ENCODE measurements around the gene ZKSCAN4. TPM values are rescaled to one million over a fixed set of nuclear protein-coding genes. Genes with fewer than 3 reads are reported as not detected.

The ZKSCAN4 gene
- total and polyA plus RNA-seq, 10 of the 15 experiments (the other 5 are each of a cell fraction or from before 2014, with no cell fraction given) = 3.0 to 6.5 (median 5.0) TPM

DNA sequence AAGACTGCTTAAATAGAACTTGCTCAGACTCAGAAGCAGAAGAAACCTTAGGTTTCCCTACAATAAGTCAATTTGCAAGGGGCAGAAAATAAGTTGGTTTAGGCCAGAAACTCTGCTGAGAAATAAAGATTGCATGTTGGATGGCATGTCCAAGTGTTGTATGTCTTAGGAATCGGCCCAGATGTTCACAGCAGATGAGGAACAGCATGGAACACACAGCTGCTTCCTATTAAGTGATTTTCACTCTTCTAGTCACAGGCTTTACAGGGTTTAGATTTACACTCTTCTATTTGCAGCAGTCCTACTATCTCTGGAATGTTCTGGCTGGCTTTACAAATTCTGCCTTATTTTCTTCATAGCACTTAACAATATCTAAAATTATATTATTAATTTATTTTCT, 3.2 kb downstream of the ZKSCAN4 start (continued):
- TF ChIP-seq, protein P1, sequence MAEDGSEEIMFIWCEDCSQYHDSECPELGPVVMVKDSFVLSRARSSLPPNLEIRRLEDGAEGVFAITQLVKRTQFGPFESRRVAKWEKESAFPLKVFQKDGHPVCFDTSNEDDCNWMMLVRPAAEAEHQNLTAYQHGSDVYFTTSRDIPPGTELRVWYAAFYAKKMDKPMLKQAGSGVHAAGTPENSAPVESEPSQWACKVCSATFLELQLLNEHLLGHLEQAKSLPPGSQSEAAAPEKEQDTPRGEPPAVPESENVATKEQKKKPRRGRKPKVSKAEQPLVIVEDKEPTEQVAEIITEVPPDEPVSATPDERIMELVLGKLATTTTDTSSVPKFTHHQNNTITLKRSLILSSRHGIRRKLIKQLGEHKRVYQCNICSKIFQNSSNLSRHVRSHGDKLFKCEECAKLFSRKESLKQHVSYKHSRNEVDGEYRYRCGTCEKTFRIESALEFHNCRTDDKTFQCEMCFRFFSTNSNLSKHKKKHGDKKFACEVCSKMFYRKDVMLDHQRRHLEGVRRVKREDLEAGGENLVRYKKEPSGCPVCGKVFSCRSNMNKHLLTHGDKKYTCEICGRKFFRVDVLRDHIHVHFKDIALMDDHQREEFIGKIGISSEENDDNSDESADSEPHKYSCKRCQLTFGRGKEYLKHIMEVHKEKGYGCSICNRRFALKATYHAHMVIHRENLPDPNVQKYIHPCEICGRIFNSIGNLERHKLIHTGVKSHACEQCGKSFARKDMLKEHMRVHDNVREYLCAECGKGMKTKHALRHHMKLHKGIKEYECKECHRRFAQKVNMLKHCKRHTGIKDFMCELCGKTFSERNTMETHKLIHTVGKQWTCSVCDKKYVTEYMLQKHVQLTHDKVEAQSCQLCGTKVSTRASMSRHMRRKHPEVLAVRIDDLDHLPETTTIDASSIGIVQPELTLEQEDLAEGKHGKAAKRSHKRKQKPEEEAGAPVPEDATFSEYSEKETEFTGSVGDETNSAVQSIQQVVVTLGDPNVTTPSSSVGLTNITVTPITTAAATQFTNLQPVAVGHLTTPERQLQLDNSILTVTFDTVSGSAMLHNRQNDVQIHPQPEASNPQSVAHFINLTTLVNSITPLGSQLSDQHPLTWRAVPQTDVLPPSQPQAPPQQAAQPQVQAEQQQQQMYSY (CRISPR knock-in tag; IDR thresholded peaks at IDR 0.05) = no peak
- no peak for TF ChIP-seq SUPT20H (IDR thresholded peaks at IDR 0.05; ENCODE audit: borderline replicate concordance, control insufficient read depth, low read depth, low read length)
- no peak for TF ChIP-seq KDM1A (IDR thresholded peaks at IDR 0.05; ENCODE audit: borderline replicate concordance)
- TF ChIP-seq ETV6 (conservative IDR thresholded peaks at IDR 0.05 in 1 of 2, IDR thresholded peaks at IDR 0.05 in 1 of 2; ENCODE audit: borderline replicate concordance in 1 of 2, low read depth in 1 of 2) = no peak

DNA sequence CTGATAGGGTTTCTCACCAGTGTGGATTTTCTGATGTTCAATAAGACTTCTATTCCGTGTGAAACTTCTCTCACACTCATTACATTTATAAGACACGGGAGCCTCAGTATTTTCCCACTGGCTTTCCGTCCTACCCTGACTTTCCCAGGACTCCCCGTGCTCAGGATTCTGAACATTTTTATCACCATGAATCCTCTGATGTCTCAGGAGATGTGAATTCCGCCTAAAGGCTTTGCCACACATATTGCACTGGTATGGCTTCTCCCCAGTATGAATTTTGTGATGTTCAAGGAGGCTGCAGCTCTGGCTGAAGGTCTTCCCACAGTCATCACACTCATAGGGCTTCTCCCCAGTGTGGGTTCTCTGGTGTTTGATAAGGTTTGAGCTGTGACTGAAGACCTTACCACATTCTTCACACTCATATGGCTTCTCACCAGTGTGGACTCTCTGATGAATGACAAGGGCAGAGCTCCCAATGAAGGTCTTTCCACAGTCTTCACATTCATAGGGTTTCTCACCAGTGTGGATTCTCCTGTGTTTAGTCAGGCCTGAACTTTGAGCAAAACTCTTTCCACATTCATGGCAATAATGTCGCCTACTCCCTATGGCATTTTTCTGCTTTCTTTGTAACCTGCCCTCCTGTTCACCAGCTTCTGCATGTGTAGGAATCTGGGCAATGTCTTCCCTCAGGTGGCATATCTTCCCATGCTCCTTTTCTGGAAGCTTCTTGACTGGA, 6.7 kb downstream of the ZKSCAN4 start:
- Histone ChIP-seq H3K36me3 (ENCODE audit: control insufficient read depth in 2 of 2, insufficient read depth in 2 of 2, low read length in 1 of 2) (peaks cover 0 to 12% of the 10 kb centered on the region in 2 experiments; a peak in 3 of 4 replicates), H2AFZ (ENCODE audit: control insufficient read depth, low read depth, low read length) (no peak overlapping the region), H3K4me3 (no peak overlapping the region), H3K9ac (ENCODE audit: control insufficient read depth, insufficient read depth, low read length) (no peak overlapping the region), H4K20me1 (ENCODE audit: control insufficient read depth, insufficient read depth) (no peaks in the 10 kb centered on the region), H3K4me2 (ENCODE audit: control insufficient read depth, insufficient read depth) (no peak overlapping the region), H3K4me1 (ENCODE audit: control insufficient read depth, insufficient read depth, low read length) (no peaks in the 10 kb centered on the region), H3K79me2 (ENCODE audit: control insufficient read depth, insufficient read depth, low read length) (no peaks in the 10 kb centered on the region; the same call in 1 of the 2 replicates), H3K27me3 (replicated peaks in 1 of 2; ENCODE audit: control insufficient read depth in 2 of 2, insufficient read depth in 2 of 2, low read length in 1 of 2) (no peaks in the 10 kb centered on the region), H3K27ac (ENCODE audit: control insufficient read depth, insufficient read depth) (no peak overlapping the region), H3K9me3 (replicated peaks; ENCODE audit: control insufficient read depth, insufficient read depth, low read length) (no peaks in the 10 kb centered on the region)
- WGBS (ENCODE audit: insufficient coverage, insufficient replicate concordance, low lambda C conversion rate, missing lambda C conversion rate) = 95% methylated on average over 6 of the region's 6 CpGs
- ChIA-PET POLR2A (no interaction called here), RAD21 (ENCODE audit: unreplicated experiment) (no interaction called here), SMC1A (ENCODE audit: uncharacterized antibody, unreplicated experiment) (interaction anchor here (1.0 kb wide), 1 partner anchor 96 kb away, joined by 3 read pairs; no protein-coding TSS in a partner anchor), CTCF (interaction anchor here (0.7 kb wide), 1 partner anchor 13 kb away, joined by 3 read pairs; no protein-coding TSS in a partner anchor)
- DNase-seq (ENCODE audit: low read depth, low spot score) (no peak), FAIRE-seq (no peak), ATAC-seq (no peak)
- intact Hi-C loops (cut with micrococcal nuclease; ENCODE audit: unreplicated experiment) (no loop called here), in situ Hi-C loops (cut with MboI) (no loop called here)
- BruUV-seq (replicated peaks) = TSS peak; percentile 39
- 0 out of 2 replicates have a peak, but pooled peaks have one; percentile 30 for TF ChIP-seq ZNF24 (IDR thresholded peaks at IDR 0.05)
- no peak for TF ChIP-seq MTA3 (IDR thresholded peaks at IDR 0.05; ENCODE audit: borderline replicate concordance, low read length)

Data from GM12878 (cell line).